ENCODE results near the gene CDH8.

Gene CDH8

GRCh38 chr16:62036101-62036801 is at the start of gene CDH8:
TSS of gene CDH8 (minus strand) at chr16:62036438. CDS start at chr16:62021403, 15,035 bp downstream.
- no peak for TF ChIP-seq POLR2A (IDR thresholded peaks at IDR 0.05; ENCODE audit: low read depth, low read length)
- FAIRE-seq (no peak), DNase-seq (ENCODE audit: insufficient read length, low spot score) (no peak)

- DNase-seq (ENCODE audit: insufficient read length, low spot score): no peak
- TF ChIP-seq POLR2A (IDR thresholded peaks at IDR 0.05; ENCODE audit: low read depth, low read length): no peak
Observed at GRCh38 chr16:62079236-62079635, 43.0 kb upstream of the CDH8 start.

GRCh38 chr16:62077998-62078397 is 41.8 kb upstream of the CDH8 start:
- DNase-seq (ENCODE audit: insufficient read length, low spot score) (no peak), FAIRE-seq (no peak)
- no peak for TF ChIP-seq POLR2A (IDR thresholded peaks at IDR 0.05; ENCODE audit: low read depth, low read length)

More at GRCh38 chr16:62079236-62079635, 43.0 kb upstream of the CDH8 start:
- FAIRE-seq: no peak

DNA sequence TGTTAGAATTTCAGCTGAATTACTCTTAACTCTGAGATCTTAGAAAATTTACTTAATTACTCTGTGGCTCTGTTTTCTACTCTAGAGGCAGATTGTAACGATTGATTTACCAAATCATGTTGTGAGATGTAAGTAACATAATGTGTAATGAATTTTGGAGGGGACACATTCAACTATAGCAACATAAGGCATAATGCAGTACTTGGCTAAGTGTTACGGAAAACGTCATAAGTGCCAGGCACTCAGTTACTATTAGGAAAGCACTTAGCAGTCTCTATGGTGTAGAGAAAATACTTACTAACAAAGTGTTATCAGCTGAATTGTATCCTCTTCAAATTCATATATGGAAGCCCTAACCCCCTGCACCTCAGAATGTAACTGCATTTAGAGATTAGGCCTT is 40.6 kb upstream of the CDH8 start:
- TF ChIP-seq POLR2A (IDR thresholded peaks at IDR 0.05; ENCODE audit: low read depth, low read length): no peak
- no peak for FAIRE-seq
- no peak for DNase-seq (ENCODE audit: insufficient read length, low spot score)

GRCh38 chr16:62068747-62069146 is 32.5 kb upstream of the CDH8 start:
- FAIRE-seq (no peak), DNase-seq (ENCODE audit: insufficient read length, low spot score) (peak; percentile 7)
- no peak for TF ChIP-seq POLR2A (IDR thresholded peaks at IDR 0.05; ENCODE audit: low read depth, low read length)

GRCh38 chr16:62067981-62068380 is 31.7 kb upstream of the CDH8 start:
- FAIRE-seq: no peak
- no peak for TF ChIP-seq POLR2A (IDR thresholded peaks at IDR 0.05; ENCODE audit: low read depth, low read length)
- DNase-seq (ENCODE audit: insufficient read length, low spot score): no peak

- TF ChIP-seq POLR2A (IDR thresholded peaks at IDR 0.05; ENCODE audit: low read depth, low read length): no peak
- DNase-seq (ENCODE audit: insufficient read length, low spot score) (no peak), FAIRE-seq (no peak)
Observed at GRCh38 chr16:62067182-62067581, 30.9 kb upstream of the CDH8 start.

DNA sequence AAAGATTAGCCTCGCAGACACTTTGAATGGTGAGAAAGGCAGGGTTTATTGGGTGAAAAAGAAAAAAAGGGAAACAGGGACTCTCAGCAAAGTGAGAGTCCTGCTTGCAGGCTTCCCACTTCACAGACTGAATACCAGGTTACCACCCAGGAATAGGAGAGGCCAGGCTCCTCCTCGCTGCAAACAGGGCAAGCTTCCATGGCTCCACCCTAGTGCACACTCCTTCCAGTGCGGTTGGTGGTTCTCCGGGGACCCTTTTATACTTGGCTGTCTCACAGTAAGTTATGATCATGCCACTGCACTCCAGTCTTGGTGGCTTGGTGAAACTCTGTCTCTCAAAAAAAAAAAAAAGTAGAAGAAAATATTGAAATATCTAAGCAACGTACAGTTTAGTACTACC is 30.5 kb upstream of the CDH8 start:
- no peak for DNase-seq (ENCODE audit: insufficient read length, low spot score)
- no peak for TF ChIP-seq POLR2A (IDR thresholded peaks at IDR 0.05; ENCODE audit: low read depth, low read length)

GRCh38 chr16:62064173-62064572 is 27.9 kb upstream of the CDH8 start:
- DNase-seq (ENCODE audit: insufficient read length, low spot score): no peak
- FAIRE-seq: no peak

More for the DNA sequence above, 30.5 kb upstream of the CDH8 start:
- FAIRE-seq: no peak

GRCh38 chr16:62060089-62060488 is 23.9 kb upstream of the CDH8 start:
- FAIRE-seq (no peak), DNase-seq (ENCODE audit: insufficient read length, low spot score) (no peak)
- TF ChIP-seq POLR2A (IDR thresholded peaks at IDR 0.05; ENCODE audit: low read depth, low read length): no peak

More at GRCh38 chr16:62064173-62064572, 27.9 kb upstream of the CDH8 start:
- no peak for TF ChIP-seq POLR2A (IDR thresholded peaks at IDR 0.05; ENCODE audit: low read depth, low read length)

DNA sequence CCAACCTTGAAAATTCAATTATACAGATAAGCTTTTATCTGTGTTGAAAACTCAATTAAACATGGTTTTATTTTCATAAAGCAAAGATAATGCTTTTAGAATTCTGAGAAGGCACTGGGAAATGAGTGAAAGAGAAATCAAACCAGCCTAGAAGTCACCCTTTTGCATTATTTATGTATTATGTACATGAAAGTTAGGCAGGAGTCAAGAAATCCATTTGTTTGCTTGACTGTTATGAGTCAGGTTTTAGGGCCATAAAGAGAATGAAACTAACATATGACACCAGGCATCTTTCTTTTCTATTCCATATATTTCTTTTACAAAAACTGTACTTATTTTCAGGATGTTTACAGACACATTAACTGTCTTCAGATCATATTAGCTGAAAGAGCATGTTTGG is 23.3 kb upstream of the CDH8 start:
- FAIRE-seq: no peak
- TF ChIP-seq POLR2A (IDR thresholded peaks at IDR 0.05; ENCODE audit: low read depth, low read length): no peak
- no peak for DNase-seq (ENCODE audit: insufficient read length, low spot score)

- FAIRE-seq: no peak
Observed at GRCh38 chr16:62058412-62058811, 22.2 kb upstream of the CDH8 start.

GRCh38 chr16:62051942-62052341 is 15.7 kb upstream of the CDH8 start:
- DNase-seq (ENCODE audit: insufficient read length, low spot score) (no peak), FAIRE-seq (no peak)
- TF ChIP-seq POLR2A (IDR thresholded peaks at IDR 0.05; ENCODE audit: low read depth, low read length): no peak

More at GRCh38 chr16:62058412-62058811, 22.2 kb upstream of the CDH8 start:
- no peak for DNase-seq (ENCODE audit: insufficient read length, low spot score)
- no peak for TF ChIP-seq POLR2A (IDR thresholded peaks at IDR 0.05; ENCODE audit: low read depth, low read length)

DNA sequence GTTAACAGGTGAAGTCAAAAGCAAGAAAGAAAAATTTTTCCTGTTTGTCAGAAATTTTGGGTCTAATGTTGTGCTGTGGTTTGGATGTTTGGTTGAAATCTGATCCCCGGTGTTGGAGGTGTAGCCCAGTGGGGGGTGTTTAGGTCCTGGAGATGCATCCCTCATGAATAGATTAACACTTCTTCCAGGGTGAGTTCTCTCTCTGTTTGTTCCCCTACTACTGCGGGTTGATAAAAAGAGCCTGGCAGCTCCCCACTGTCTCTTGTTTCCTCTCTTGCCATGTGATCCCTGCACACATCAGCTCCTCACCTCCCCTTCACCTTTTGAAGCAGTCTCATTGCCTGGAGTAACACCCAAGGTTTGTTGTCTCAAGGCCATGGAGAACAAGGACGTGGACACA is 14.6 kb upstream of the CDH8 start:
- DNase-seq (ENCODE audit: insufficient read length, low spot score) (no peak), FAIRE-seq (no peak)
- TF ChIP-seq POLR2A (IDR thresholded peaks at IDR 0.05; ENCODE audit: low read depth, low read length): no peak

DNA sequence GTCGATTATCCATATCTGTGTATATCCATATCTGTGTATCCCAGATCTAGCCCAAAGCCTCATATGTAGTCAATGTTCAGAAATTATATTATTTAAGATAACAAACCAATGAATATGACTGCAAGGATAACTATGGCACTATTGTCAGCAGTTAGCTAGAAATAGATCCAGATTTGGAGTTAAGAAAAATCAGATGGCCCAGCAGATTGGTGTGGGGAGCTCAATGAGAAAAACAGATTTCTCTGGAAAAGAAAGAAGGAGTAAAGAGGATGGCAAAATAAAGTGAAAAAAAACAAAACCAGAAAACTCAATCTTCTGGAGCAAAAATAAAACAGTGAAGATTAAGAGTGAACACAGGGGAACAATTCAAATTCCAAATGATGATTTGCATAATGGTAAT is 10.6 kb upstream of the CDH8 start:
- no peak for FAIRE-seq

More for the DNA sequence above, 10.6 kb upstream of the CDH8 start:
- no peak for DNase-seq (ENCODE audit: insufficient read length, low spot score)
- no peak for TF ChIP-seq POLR2A (IDR thresholded peaks at IDR 0.05; ENCODE audit: low read depth, low read length)

All from H54 (cell line).